GM18505 (cell line): Measurements from ENCODE around the gene DNMBP.

ENCODE experiments used
- ATAC-seq: cut with Tn5 transposase; IDR thresholded peaks from one replicate; pipeline ENCODE4 v1.9.1; 2021; ENCODE audit not compliant: unreplicated experiment
- POLR2A ChIP-seq: IDR thresholded peaks from 4 replicates; pipeline ENCODE4 v1.6.1; 2011; ENCODE audit warnings: borderline replicate concordance; ENCODE audit not compliant: insufficient read depth, insufficient read length; ENCODE audit errors: extremely low read depth

The DNMBP gene

DNA sequence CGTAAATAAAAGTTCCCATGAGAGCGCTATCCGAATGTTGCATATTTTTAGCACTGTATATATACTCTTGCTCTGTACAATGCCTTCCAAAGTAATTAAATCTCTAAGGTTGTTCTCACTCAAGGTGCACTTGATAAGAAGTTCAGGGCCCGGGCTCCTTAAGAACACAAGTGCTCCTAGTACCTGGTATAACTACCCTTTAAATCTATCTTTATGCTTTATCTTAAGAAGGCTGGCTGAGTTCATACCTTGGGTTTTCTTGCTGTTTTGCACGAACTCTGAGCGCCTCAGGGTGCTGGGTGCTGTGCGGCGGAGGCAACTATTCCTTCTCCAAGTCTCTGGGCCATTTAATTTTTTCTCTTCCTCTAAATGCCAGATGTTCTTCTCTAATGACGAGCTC lies 80.4 kb downstream of the DNMBP start:
- no peak for ATAC-seq
- no peak for TF ChIP-seq POLR2A

DNA sequence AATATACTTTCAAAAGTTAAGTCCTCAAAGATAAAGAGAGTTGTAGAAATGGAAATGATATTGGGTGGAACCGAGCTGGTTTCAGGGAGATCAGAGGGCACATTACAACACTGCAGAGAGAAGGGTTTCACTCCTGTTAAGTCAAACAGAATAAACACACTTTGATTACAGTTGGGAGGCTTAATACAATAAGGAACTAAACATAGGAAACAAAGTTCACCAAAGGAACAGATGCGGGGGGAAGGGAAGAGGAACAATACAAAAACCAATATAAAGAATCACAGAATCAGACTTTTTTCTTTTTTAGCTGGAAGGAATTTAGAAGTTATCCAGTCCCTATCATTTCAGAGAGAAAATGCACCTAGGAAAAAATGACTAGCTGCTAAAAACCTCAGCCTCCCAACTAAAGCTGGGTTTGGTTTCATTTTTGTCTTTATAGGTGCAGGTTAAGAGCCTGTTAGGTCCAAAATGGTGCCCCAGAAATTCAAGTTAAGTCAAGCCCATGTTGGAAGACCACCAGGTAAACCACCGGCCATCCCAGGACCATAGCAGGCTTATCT lies 81.9 kb downstream of the DNMBP start:
- ATAC-seq = no peak
- TF ChIP-seq POLR2A = no peak

- ATAC-seq = no peak
- no peak for TF ChIP-seq POLR2A
Measured at GRCh38 chr10:99926925-99927720, 82.6 kb downstream of the DNMBP start.

GRCh38 chr10:99924451-99925255 lies 85.1 kb downstream of the DNMBP start:
- ATAC-seq = no peak
- TF ChIP-seq POLR2A = no peak

- ATAC-seq = no peak
- TF ChIP-seq POLR2A = no peak
Measured at GRCh38 chr10:99921948-99922347, 87.8 kb downstream of the DNMBP start.

DNA sequence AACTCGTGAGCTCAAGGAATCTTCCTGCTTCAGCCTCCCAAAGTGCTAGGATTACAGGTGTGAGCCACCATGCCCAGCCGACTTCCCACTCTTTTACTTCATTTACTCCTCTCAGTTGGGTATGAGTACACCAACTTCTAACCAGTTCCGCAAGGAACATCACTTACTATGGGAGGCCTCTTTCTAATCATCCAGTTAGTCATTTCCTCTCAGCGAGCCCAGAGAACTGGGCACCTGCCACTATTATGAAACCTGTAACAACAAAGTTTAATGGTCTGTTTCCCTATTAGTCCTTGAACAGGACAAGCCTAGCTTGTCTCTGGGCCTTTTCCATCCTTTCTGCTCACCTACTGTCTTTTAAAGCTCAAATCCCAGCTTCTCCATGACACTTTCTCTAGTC lies 88.8 kb downstream of the DNMBP start:
- TF ChIP-seq POLR2A = no peak
- ATAC-seq = no peak

DNA sequence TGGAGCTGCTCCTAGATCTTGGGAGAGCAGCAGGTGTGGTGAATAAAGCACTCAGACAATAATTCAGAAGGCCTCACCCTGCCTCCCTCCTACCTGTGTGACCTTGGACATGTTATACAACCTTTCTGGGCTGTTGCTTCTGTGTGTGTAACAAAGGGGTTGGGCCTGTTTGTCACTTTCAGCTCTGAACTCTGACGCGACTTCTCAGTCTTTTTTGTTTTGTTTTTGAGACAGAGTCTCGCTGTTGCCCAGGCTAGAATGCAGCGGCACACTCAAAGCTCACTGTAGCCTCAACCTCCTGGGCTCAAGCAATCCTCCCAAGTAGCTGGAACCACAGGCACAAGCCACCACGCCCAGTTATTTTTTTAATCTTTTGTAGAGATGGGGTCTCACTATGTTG lies 89.3 kb downstream of the DNMBP start:
- no peak for TF ChIP-seq POLR2A
- ATAC-seq = no peak

GRCh38 chr10:99917963-99918825 lies 91.6 kb downstream of the DNMBP start:
- no peak for ATAC-seq

DNA sequence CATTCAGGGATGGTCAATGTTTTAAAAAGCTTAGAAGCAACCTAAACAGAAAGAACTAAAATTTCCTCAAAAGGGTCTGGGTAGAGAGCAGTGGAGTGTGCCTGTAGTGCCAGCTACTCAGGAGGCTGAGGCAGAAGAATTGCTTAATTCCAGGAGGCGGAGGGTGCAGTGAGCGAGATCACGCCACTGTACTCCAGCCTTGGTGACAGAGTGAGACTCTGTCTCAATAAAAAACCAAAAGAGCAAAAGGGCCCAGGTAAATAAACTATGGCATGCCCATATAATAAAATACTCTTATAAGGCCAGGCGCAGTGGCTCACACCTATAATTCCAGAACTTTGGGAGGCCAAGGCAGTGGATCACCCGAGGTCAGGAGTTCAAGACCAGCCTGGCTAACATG lies 93.0 kb downstream of the DNMBP start:
- ATAC-seq = no peak
- TF ChIP-seq POLR2A = no peak

More at GRCh38 chr10:99917963-99918825, 91.6 kb downstream of the DNMBP start:
- no peak for TF ChIP-seq POLR2A

GRCh38 chr10:99915414-99915813 lies 94.3 kb downstream of the DNMBP start:
- no peak for TF ChIP-seq POLR2A
- no peak for ATAC-seq

DNA sequence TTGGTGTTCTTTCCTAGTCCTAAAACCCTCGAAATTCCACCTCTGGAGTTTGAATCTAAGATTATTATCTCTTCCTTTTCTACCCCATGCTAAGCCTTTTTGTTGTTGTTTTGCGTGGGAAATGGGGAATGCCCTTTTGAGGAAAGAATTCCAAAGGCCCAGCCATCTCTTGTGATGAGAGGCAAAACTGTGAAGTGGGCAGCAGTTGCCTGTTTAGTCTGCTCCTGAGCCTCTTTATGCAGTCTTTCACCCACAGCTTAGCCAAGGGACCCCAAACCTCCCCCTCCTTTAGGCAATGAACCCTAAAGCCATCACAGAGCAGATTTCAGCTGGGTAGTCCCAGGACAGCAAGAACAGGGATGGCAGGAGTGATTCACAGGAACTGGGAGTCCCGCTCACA lies 95.5 kb downstream of the DNMBP start:
- TF ChIP-seq POLR2A = no peak
- ATAC-seq = no peak

- no peak for ATAC-seq
- no peak for TF ChIP-seq POLR2A
Measured at GRCh38 chr10:99913831-99914235, 95.9 kb downstream of the DNMBP start.

DNA sequence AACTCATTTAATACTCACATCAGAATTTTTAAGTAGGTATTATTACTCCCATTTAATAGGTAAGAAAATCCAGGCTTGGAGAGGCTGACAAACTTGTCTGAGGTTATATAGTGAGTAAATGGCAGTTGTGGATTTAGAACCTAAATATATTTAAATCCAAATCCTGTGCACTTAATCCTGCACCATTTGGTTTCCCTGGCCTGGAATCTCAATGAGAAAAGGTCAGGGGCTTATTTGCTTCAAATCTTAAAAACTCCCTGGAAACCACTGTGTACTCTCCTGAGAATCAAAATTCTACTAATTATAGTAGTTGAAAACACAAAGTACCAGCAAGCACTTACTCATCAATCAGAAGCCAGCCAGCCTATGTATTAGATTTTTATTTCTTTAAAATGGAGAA lies 97.7 kb downstream of the DNMBP start:
- no peak for ATAC-seq
- no peak for TF ChIP-seq POLR2A
